Measurements from ENCODE around the gene HOXB8.

The HOXB8 gene

DNA sequence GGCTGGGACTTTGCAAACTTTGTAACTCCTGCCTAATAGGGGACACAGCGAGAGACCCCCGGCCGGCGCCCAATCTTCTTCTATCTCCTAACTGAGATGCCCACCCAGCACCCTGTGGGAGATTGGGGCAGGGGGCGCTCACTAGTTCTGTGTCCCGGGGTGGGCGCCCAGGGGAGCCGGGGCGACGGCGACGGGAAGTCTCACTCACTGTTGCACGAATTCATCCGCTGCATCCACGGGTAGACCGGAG is 17.6 kb downstream of the HOXB8 start:
- in situ Hi-C loops (cut with MboI; ENCODE audit: low sequenced_read_pairs), result loop anchor here (10.0 kb wide), 1 partner anchor 263 kb away; no protein-coding TSS in a partner anchor

GRCh38 chr17:48596735-48597527 is 18.2 kb downstream of the HOXB8 start:
- in situ Hi-C loops (cut with MboI; ENCODE audit: low sequenced_read_pairs), result loop anchor here (10.0 kb wide), 1 partner anchor 262 kb away; no protein-coding TSS in a partner anchor

- in situ Hi-C loops (cut with MboI; ENCODE audit: low sequenced_read_pairs), result loop anchor here (10.0 kb wide), 1 partner anchor 261 kb away; no protein-coding TSS in a partner anchor
Observed at GRCh38 chr17:48596000-48596734, 18.9 kb downstream of the HOXB8 start.

DNA sequence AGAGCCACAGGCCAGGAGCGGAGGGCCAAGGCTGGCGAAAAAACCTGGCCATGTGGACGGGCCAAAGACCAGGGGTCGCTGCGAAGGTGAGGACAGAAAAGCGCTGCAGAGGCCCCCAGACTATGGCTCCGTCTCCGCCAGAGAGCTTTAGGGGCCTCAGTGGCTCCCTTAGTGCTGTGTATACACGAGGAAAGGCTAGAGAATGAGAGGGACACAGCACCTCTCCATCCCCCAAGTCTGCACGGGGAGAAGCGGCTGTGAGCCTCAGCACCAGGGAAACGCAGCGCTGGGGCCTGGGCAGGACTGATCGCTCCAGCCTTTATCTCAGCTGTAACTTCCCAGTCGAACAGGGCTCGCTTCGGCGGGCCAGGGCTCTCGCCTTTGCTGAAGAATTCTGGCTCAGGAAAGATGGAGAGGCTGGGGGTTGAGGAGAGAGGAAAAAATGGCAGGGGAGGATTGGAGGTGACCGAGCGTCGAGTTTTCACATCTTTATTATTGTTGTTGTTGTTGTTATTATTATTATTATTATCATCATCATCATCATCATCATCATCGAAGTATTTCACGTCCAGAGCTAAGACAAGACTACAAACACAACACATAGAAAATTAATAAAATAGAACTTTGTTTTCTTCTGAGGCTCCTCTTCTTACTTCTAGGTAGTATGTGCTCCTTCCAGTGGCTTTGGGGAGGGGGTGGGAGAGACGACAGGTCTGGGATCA is 19.7 kb downstream of the HOXB8 start:
- in situ Hi-C loops (cut with MboI; ENCODE audit: low sequenced_read_pairs), result loop anchor here (10.0 kb wide), 1 partner anchor 261 kb away; no protein-coding TSS in a partner anchor

- in situ Hi-C loops (cut with MboI; ENCODE audit: low sequenced_read_pairs), result loop anchor here (10.0 kb wide), 1 partner anchor 260 kb away; no protein-coding TSS in a partner anchor
Observed at GRCh38 chr17:48594538-48595277, 20.4 kb downstream of the HOXB8 start.

DNA sequence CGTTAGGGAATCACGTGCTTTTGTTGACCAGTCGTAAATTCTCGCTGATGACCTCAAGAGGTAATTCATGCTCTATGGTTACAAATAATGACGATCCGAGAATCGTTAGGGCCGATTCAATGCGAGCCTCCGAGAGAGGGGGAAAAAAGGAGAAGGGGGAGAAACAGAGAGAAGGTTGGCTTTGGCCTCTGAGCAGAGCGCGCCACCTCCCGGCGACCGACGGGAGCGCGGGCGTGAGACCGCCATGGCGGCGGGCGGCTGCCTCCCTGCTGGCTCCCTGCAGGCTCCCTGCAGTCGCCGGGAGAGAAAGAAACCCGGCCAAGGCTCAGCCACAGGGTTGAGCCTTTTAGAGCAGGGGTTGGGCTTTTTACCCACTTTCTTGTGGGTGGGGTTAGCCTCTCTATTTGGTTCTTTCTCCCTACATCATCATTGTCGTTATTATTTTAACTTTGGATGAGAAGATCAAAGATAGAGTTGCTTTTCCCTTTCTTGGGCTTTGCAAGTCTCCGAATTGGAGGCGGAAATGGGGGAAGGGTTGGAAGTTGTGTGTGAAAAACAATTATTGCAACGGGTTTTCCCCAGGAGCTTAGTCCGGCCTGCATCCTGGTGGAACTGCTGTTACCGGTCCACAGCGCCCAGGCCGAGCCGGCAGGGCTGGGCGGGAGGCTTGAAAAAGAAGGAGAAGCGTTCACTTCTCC is 21.1 kb downstream of the HOXB8 start:
- in situ Hi-C loops (cut with MboI; ENCODE audit: low sequenced_read_pairs), result loop anchor here (10.0 kb wide), 1 partner anchor 259 kb away; no protein-coding TSS in a partner anchor

DNA sequence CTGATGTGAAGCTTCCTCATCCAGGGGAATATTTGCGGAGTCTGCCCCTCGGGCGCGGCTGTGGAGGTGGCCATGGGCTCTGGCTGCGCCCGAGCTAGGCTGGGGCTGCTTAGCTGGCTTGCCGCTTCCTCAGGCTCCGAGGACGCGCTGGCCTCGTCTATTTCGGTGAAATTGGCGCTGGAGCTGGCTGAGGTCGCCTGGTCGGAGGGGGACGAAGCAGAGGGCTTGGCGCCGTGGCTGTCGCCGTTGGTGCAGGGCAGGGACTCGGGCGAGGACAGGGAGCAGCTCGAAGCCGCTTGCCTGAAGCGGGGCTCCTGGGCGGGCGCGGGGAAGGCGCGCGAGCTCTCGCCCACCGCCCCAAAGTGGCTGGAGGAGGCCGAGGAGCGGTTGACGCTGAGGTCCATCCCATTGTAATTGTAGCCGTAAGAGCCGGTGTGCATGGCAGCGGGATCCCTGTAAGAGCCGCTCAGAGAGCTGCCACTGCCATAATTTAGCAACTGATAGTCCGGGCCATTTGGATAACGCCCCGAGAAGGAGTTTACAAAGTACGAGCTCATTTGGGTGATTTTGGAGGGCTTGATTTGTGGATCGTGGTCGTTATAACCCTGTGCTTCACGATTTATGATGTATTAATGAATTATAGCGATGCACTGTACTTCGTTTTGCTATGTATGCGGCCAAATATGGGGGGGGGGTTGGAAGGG is 21.8 kb downstream of the HOXB8 start, which contains the start of gene HOXB5:
Gene HOXB5, minus strand, starts transcription at position 654 of the 704 bp plus-strand sequence. Its CDS starts 97 bp downstream, at position 557.
- in situ Hi-C loops (cut with MboI; ENCODE audit: low sequenced_read_pairs), result loop anchor here (10.0 kb wide), 1 partner anchor 258 kb away; no protein-coding TSS in a partner anchor

GRCh38 chr17:48592577-48592976 is 22.5 kb downstream of the HOXB8 start:
- in situ Hi-C loops (cut with MboI; ENCODE audit: low sequenced_read_pairs), result loop anchor here (10.0 kb wide), 1 partner anchor 258 kb away; no protein-coding TSS in a partner anchor

- in situ Hi-C loops (cut with MboI; ENCODE audit: low sequenced_read_pairs), result loop anchor here (10.0 kb wide), 1 partner anchor 257 kb away; no protein-coding TSS in a partner anchor
Observed at GRCh38 chr17:48592057-48592514, 23.0 kb downstream of the HOXB8 start.

GRCh38 chr17:48591255-48592056 is 23.6 kb downstream of the HOXB8 start:
- in situ Hi-C loops (cut with MboI; ENCODE audit: low sequenced_read_pairs), result loop anchor here (10.0 kb wide), 1 partner anchor 257 kb away; no protein-coding TSS in a partner anchor

DNA sequence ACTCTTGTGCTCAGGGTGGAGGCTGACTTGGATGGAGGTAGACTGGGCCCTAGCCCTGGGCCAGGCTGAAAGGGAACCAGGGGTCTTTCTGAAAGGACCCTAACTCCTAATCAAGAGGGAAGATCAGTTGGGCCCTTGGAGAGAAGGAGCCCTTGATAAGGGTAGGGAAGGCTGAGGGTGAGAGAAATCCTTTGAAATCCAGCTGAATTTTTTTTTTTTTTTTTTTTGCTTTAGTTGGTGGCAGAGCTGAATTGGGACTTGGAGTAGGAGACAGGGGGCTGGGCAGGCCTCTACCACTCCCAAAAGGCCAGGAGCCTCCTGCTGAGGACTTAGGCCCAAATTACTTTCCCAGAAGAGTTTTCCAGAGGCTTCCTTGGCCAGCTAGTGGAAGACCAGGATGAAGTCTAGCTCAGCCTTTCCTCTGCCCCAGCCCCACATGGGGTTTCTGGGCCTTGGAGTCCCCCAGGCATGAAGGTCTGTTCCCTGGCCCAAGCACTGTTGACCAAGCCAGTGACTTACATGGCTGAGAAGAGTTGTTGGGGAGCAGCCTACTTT is 24.4 kb downstream of the HOXB8 start:
- in situ Hi-C loops (cut with MboI; ENCODE audit: low sequenced_read_pairs), result loop anchor here (10.0 kb wide), 1 partner anchor 256 kb away; no protein-coding TSS in a partner anchor

DNA sequence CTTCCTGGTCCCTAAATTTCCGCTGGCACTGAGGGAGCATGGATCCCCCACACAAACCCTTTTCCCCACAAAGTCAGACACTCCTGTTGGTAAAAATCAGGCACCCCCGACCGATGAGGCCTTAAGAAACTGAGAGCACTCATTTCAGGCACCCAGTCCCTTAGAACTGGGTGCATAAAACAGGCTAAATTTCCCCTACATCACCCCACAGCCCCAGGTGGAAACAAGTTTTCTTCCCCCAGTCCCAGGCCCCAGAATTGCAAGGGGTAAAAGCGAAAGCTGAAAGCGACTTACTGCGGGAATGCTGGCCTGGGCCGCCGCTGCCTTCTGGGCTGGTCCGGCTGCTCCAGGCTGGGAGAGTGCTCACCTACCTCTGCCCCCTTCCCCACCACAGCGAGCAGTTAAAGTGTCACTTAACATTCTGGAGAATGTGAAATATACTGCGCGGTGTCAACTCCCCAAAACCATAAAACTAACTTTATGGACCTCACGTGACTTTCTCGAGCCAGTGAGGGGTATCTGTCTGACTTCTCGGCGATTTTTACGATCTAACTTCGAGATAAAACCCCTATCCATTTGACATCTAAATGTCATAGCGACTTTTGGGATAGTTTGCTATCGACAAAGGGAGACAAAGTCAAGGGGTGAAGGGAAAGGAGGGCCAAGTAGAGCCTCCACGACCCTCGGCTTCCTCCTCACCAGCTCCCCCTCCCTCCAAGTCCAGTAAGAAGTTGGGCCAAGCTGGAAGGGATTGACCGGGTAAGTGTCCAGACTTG is 25.1 kb downstream of the HOXB8 start, which contains the start of gene HOXB3:
Gene HOXB3, minus strand, starts transcription at position 411 of the 776 bp plus-strand sequence. CDS start 37,767 bp downstream, outside the sequence.
- in situ Hi-C loops (cut with MboI; ENCODE audit: low sequenced_read_pairs), result loop anchor here (10.0 kb wide), 1 partner anchor 255 kb away; no protein-coding TSS in a partner anchor

GRCh38 chr17:48589060-48589830 is 25.8 kb downstream of the HOXB8 start:
- in situ Hi-C loops (cut with MboI; ENCODE audit: low sequenced_read_pairs), result no loop called here

- in situ Hi-C loops (cut with MboI; ENCODE audit: low sequenced_read_pairs), result no loop called here
Observed at GRCh38 chr17:48588528-48588927, 26.6 kb downstream of the HOXB8 start.

DNA sequence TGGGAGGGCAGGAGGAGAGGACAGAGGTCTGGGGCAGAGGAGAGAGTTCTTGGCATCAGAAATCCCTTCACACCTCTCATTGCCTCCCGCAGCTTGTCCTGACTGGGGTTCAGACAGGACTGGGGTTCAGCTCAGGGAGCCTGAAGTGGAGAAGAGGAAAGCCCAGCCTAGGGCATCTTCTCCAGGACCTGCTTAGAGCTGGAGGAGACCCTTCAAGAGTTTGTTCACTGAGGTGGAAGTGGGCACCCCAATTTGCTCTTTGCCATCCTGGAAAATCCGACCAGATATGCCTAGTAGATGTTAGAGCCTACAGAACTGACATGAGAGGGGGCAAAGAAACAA is 27.0 kb downstream of the HOXB8 start:
- in situ Hi-C loops (cut with MboI; ENCODE audit: low sequenced_read_pairs), result no loop called here
